Subcutaneous adipose tissue (tissue), 4 donors: ENCODE results near the gene COX7A2. TPM values are rescaled to one million over a fixed set of nuclear protein-coding genes. Genes with fewer than 3 reads are reported as not detected.

ENCODE experiments used
- total RNA-seq, 4 donors: library from RNA; depleted of rRNA; stranded (reverse); fragments of >200 nt; gene quantifications; one replicate each; pipeline ENCODE4 v1.1.0, GENCODE V29; 2016
- TF ChIP-seq, protein P1 (sequence below): fragments of 450-650 bp; IDR thresholded peaks from one replicate; pipeline ENCODE4 v1.5.1; 2016; ENCODE audit warnings: low read depth, mild to moderate bottlenecking, control low read depth, antibody characterized with exemption, moderate library complexity

The COX7A2 gene
- total RNA-seq, 4 donors from 2014 or later, result 185 to 343 (median 263) TPM

- TF ChIP-seq, protein P1, sequence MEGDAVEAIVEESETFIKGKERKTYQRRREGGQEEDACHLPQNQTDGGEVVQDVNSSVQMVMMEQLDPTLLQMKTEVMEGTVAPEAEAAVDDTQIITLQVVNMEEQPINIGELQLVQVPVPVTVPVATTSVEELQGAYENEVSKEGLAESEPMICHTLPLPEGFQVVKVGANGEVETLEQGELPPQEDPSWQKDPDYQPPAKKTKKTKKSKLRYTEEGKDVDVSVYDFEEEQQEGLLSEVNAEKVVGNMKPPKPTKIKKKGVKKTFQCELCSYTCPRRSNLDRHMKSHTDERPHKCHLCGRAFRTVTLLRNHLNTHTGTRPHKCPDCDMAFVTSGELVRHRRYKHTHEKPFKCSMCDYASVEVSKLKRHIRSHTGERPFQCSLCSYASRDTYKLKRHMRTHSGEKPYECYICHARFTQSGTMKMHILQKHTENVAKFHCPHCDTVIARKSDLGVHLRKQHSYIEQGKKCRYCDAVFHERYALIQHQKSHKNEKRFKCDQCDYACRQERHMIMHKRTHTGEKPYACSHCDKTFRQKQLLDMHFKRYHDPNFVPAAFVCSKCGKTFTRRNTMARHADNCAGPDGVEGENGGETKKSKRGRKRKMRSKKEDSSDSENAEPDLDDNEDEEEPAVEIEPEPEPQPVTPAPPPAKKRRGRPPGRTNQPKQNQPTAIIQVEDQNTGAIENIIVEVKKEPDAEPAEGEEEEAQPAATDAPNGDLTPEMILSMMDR, result no peak
These were observed 43.4 kb upstream of the COX7A2 start for GRCh38 chr6:75286955-75287354.

- TF ChIP-seq, protein P1, result no peak
These were observed 41.7 kb upstream of the COX7A2 start for GRCh38 chr6:75285283-75285639.

DNA sequence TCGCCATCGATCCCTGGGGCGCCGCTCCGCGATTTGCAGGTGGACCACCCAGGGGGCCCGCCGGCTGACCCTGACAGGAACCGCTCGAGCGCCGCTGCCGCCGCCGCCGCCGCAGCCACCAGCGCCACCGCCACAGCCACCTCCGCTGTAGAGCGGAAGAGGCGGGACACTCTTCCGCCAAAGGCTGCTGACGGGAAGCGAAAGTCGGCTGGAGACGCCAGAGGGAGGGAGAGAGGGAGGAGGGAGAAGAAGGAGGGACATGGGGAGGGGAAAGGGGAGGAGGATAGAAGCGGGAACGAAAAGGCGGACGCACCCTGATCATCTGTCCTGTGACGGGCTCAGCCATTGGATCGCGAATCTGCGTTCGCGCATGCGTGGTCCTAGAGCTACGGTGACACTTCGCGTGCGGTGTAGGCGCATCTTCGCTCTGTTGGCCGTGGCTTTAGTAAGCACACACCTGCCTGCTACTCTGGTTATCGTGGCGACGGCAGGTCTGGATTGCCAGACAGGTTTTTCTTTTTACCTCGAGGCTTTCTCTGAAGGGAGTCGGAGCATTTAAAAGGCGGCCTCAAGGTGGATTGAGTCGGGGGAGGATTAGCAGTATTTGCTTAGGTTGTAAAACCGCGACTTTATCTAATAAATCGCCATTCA, 41.2 kb upstream of the COX7A2 start, which contains the start of gene TMEM30A:
Gene TMEM30A, minus strand, starts transcription at position 161 of the 651 bp plus-strand sequence. Its CDS starts 154 bp downstream, at position 7.
- TF ChIP-seq, protein P1, result no peak

DNA sequence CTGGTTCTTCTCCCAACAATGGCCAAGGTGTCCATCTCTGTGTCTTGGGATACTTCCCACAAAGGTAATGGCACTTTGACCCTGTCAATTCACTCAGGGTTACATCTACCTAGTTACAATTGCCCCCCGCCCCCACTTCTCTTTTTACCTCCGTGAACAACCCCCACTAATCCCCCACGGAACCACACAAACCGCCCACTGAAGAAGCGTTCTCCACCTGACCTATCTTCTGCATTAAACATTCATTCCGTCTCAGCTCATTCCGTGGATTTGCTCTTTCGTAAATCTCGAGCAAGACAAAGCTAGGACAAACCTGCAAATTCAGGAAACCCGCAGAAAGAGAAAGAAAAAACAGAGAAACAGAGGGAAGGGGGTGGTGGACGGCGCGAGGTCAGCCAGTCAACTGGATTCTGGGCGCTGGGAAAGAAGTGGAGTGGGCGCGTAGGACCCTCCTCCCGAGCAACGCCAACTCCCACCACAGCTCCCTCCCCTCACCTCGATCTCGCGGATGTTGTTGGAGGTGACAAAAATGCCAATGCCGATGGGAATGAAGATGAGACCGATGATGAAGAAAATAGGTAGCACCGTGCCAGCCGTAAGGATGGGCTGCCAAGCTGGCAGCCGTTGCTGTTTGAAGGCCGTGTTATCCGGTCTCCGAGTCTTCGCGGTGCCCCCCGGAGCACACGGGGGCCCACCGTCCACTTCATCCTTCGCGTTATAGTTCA, 40.5 kb upstream of the COX7A2 start:
- TF ChIP-seq, protein P1, result no peak

- TF ChIP-seq, protein P1, result no peak
These were observed 39.1 kb upstream of the COX7A2 start for GRCh38 chr6:75282706-75283105.

DNA sequence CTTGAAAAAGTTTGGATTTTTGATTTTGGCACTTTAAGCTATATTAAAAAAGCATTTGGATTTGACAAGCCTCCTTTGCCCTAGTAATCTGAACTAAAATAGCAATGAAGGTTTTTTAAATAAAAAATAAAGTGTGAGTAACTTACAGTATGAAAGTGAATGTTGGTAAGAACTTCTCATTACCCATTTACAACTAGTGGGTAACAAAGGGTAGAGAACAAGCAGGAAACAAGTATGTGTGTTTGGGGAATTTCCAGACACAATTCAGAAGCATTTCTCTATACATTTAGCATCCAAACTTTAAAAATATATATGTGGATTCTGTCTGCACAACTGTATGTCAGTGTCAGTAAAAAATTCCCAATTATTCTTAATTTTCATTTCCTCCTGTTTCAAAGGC, 38.1 kb upstream of the COX7A2 start:
- TF ChIP-seq, protein P1, result no peak

- TF ChIP-seq, protein P1, result no peak
These were observed 36.7 kb upstream of the COX7A2 start for GRCh38 chr6:75280131-75280855.
